Glomerular visceral epithelial cell (primary cell): ENCODE measurements around the gene DAB2IP.

ENCODE experiments used
- DNase-seq: peaks from one replicate; pipeline ENCODE4 v3.0.0-alpha.2; 2016; ENCODE audit errors: extremely low spot score

Gene DAB2IP

DNA sequence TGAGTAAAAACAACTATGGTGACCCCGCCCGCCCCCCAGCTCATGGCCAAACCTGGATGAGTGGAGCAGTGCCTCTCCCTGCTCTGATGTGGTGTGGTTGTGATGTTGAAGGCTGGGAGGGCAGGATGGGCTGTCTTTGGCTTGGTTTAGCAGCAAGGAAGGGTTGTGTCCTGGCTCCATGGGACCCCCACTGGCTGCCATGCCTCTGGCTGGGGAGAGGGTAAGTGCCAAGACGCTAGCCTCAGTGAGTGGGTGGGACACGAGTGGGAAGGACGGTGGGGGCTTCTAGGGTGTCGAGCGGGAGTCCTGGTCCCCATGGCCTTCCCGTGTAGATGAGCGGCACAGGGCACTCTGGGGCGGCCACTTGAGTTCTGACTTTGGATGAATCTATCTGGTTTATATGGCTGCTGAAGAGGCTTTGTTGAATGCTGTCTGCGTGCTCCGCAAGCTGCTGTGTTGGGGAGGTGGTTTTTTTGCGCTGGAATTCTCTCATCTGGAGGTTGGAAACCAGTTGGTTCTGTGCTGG lies 50.4 kb downstream of the DAB2IP start:
- no peak for DNase-seq

GRCh38 chr9:121703014-121703734 lies 51.7 kb downstream of the DAB2IP start:
- no peak for DNase-seq

GRCh38 chr9:121704281-121704680 lies 52.8 kb downstream of the DAB2IP start:
- no peak for DNase-seq

GRCh38 chr9:121706149-121706750 lies 54.8 kb downstream of the DAB2IP start:
- DNase-seq: no peak

GRCh38 chr9:121707477-121708424 lies 56.3 kb downstream of the DAB2IP start:
- no peak for DNase-seq

DNA sequence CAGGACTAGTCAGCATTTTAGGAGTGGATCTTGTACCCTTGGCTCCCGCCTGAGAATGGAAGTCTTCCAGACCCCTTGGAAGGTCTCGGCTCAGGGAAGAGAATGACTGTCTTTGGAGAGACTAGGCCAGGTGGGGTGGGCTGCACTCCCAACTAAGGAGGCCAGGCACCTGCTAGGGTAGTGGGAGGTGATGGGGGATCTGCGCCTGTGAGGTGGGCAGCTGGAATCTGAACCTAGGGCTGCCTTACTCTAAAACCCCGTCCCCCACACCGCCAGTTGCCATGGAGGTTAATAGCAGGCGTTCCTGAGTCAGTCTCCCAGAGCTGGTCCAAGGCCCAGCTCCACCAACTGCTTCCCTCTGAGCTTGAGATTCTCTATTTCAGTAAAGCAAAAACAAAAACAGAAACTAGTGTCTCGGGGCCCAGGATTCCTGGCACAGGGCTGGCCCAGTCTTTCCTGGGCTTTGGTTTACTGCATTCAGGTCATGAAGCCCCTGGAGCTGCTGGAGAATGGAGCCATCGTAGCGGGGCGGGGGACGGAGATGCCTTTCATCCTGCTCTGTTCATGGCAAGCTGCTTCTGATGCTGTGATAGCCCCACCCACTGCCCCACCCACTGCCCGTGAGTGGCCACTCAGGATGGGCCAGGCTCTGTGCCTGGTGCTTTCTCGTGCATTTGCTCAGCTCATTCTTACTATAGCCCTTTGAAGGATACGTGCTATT lies 57.5 kb downstream of the DAB2IP start:
- DNase-seq: no peak

DNA sequence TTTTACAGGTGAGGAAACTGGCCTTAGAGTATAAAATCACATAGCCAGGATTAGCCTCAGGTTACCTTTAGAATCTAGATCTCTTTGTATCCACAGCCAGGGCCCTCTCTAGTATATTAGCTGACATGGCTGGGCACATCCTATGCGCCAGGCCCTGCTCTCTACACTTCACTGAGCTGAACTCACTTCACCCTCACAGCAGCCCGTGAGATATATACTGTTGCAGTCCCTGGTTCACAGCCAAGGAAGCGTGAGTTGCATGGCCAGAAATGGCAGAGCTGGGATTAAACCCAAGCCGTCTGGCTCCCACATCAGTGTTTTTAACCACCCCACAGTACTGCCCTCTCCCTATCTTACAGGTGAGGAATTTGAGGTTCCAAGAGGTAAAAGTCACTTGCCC lies 58.4 kb downstream of the DAB2IP start:
- DNase-seq: peak; percentile 17

GRCh38 chr9:121711281-121711680 lies 59.8 kb downstream of the DAB2IP start:
- DNase-seq: no peak

- no peak for DNase-seq
Measured at GRCh38 chr9:121711797-121712196, 60.4 kb downstream of the DAB2IP start.

- DNase-seq: no peak
Measured at GRCh38 chr9:121713400-121714070, 62.1 kb downstream of the DAB2IP start.

- DNase-seq: no peak
Measured at GRCh38 chr9:121714075-121714705, 62.8 kb downstream of the DAB2IP start.

- DNase-seq: no peak
Measured at GRCh38 chr9:121714873-121715272, 63.4 kb downstream of the DAB2IP start.

GRCh38 chr9:121717141-121717991 lies 65.9 kb downstream of the DAB2IP start:
- DNase-seq: no peak

- DNase-seq: no peak
Measured at GRCh38 chr9:121718084-121718483, 66.7 kb downstream of the DAB2IP start.

- no peak for DNase-seq
Measured at GRCh38 chr9:121718501-121718900, 67.1 kb downstream of the DAB2IP start.

DNA sequence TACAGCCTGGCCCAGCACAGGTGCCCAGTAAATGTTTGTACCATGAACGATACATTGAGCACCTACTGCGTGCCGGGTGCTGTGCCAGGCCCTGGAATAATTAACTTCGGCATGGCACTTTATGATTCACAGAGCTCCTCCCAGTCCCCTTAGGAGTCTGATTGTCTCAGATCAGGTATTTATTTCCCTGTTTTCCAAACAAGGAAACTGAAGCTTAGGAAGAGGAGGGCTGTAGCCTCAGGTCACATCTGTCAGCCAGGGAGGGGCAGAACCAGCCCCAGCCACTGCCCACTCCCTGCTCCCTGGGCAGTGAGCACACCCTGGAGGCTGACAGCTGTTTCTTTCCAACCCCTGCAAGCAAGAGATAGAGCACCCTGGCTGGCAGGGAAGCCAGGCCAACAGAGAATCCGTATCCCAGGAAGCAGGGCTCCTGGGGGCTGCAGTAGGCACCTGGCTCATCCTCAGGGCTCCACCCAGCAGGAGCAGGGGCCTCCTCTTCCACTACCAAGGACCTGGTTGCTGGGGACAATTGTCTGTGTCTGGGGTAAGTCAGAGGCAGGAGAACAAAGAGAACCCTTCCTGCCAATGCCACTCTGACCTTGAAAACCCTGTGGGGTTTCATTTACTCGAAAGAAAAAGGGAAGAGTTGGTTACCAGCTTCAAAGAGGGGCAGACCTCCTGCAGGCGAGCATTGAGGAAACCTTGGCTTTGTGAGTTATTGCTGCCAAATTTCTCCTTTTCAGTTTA lies 69.0 kb downstream of the DAB2IP start:
- no peak for DNase-seq

GRCh38 chr9:121721058-121721350 lies 69.6 kb downstream of the DAB2IP start:
- no peak for DNase-seq

- no peak for DNase-seq
Measured at GRCh38 chr9:121721770-121722169, 70.3 kb downstream of the DAB2IP start.
